Keratinocyte (primary cell): ENCODE measurements around the gene MAPK13.

Experiments used
- EZH2 ChIP-seq: IDR thresholded peaks from one replicate; pipeline ENCODE4 v1.6.1; 2012; ENCODE audit warnings: inconsistent platforms, mild to moderate bottlenecking, low read length, moderate library complexity
- TF ChIP-seq, protein P1 (sequence below), 3 experiments: IDR thresholded peaks in 1 of 3; conservative IDR thresholded peaks in 1 of 3; optimal IDR thresholded peaks in 1 of 3; 2 replicates in 2 of 3; 3 replicates in 1 of 3; pipeline versions ENCODE3 to v1.5.1; 2011; ENCODE audit warnings: low read length in 3 of 3, mild to moderate bottlenecking in 3 of 3, moderate library complexity in 2 of 3, control low read depth in 1 of 3, inconsistent platforms in 1 of 3; ENCODE audit not compliant: insufficient read depth in 2 of 3; ENCODE audit errors: extremely low read depth in 1 of 3

DNA sequence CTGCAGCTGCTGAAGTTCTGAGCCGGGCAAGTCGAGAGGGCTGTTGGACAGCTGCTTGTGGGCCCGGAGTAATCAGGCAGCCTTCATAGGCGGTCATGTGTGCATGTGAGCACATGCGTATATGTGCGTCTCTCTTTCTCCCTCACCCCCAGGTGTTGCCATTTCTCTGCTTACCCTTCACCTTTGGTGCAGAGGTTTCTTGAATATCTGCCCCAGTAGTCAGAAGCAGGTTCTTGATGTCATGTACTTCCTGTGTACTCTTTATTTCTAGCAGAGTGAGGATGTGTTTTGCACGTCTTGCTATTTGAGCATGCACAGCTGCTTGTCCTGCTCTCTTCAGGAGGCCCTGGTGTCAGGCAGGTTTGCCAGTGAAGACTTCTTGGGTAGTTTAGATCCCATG, 21.2 kb upstream of the MAPK13 start:
- TF ChIP-seq, protein P1, sequence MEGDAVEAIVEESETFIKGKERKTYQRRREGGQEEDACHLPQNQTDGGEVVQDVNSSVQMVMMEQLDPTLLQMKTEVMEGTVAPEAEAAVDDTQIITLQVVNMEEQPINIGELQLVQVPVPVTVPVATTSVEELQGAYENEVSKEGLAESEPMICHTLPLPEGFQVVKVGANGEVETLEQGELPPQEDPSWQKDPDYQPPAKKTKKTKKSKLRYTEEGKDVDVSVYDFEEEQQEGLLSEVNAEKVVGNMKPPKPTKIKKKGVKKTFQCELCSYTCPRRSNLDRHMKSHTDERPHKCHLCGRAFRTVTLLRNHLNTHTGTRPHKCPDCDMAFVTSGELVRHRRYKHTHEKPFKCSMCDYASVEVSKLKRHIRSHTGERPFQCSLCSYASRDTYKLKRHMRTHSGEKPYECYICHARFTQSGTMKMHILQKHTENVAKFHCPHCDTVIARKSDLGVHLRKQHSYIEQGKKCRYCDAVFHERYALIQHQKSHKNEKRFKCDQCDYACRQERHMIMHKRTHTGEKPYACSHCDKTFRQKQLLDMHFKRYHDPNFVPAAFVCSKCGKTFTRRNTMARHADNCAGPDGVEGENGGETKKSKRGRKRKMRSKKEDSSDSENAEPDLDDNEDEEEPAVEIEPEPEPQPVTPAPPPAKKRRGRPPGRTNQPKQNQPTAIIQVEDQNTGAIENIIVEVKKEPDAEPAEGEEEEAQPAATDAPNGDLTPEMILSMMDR (optimal IDR thresholded peaks at IDR 0.05 in 1 of 3, IDR thresholded peaks at IDR 0.05 in 1 of 3, conservative IDR thresholded peaks at IDR 0.05 in 1 of 3; ENCODE audit: extremely low read depth in 1 of 3, insufficient read depth in 2 of 3, low read length in 3 of 3), result no peak
- TF ChIP-seq EZH2, result no peak
